ENCODE results near the gene ZNF496. TPM values are rescaled to one million over a fixed set of nuclear protein-coding genes. Genes with fewer than 3 reads are reported as not detected.
"Not testable (repeated sequence)": the region's sequence is repeated elsewhere in the genome, so short reads cannot be mapped to it uniquely, and the experiment has no call there.

ZNF496 gene
- total RNA-seq, 1 donor from 2014 or later = 47.1 TPM

- no peaks in the 10 kb centered on the region for H3K9me3 Mint-ChIP-seq
- H3K27ac Mint-ChIP-seq = no peak overlapping the region
- H3K4me3 Mint-ChIP-seq = no peak overlapping the region
- peaks cover 12% of the 10 kb centered on the region for H3K27me3 Mint-ChIP-seq
- no peak for DNase-seq (ENCODE audit: extremely low spot score, unreplicated experiment)
- H3K4me1 Mint-ChIP-seq (ENCODE audit: unreplicated experiment) = peaks cover 15% of the 10 kb centered on the region
- TF ChIP-seq CTCF (conservative IDR thresholded peaks at IDR 0.05) = no peak
- no peaks in the 10 kb centered on the region for H3K36me3 Mint-ChIP-seq
These were observed 28.6 kb upstream of the ZNF496 start for GRCh38 chr1:247360116-247360898.

GRCh38 chr1:247359559-247359958, 27.9 kb upstream of the ZNF496 start:
- H3K9me3 Mint-ChIP-seq = no peaks in the 10 kb centered on the region

GRCh38 chr1:247358920-247359319, 27.3 kb upstream of the ZNF496 start:
- DNase-seq (ENCODE audit: extremely low spot score, unreplicated experiment) = no peak
- no peak for TF ChIP-seq CTCF (conservative IDR thresholded peaks at IDR 0.05)
- H3K9me3 Mint-ChIP-seq = no peaks in the 10 kb centered on the region
- H3K4me3 Mint-ChIP-seq = no peak overlapping the region
- H3K27ac Mint-ChIP-seq = no peak overlapping the region
- H3K4me1 Mint-ChIP-seq (ENCODE audit: unreplicated experiment) = peaks cover 17% of the 10 kb centered on the region
- peaks cover 12% of the 10 kb centered on the region for H3K27me3 Mint-ChIP-seq
- H3K36me3 Mint-ChIP-seq = no peaks in the 10 kb centered on the region

More at GRCh38 chr1:247359559-247359958, 27.9 kb upstream of the ZNF496 start:
- Mint-ChIP-seq H3K27ac (no peak overlapping the region), H3K36me3 (no peaks in the 10 kb centered on the region), H3K4me3 (no peak overlapping the region), H3K4me1 (ENCODE audit: unreplicated experiment) (peaks cover 17% of the 10 kb centered on the region), H3K27me3 (peaks cover 12% of the 10 kb centered on the region)
- no peak for TF ChIP-seq CTCF (conservative IDR thresholded peaks at IDR 0.05)
- no peak for DNase-seq (ENCODE audit: extremely low spot score, unreplicated experiment)

- peaks cover 17% of the 10 kb centered on the region for H3K4me1 Mint-ChIP-seq (ENCODE audit: unreplicated experiment)
- no peaks in the 10 kb centered on the region for H3K9me3 Mint-ChIP-seq
- peak overlapping the region; percentile 60 for H3K27ac Mint-ChIP-seq
- H3K27me3 Mint-ChIP-seq = peaks cover 12% of the 10 kb centered on the region
- TF ChIP-seq CTCF (conservative IDR thresholded peaks at IDR 0.05) = no peak
- H3K4me3 Mint-ChIP-seq = no peak overlapping the region
- H3K36me3 Mint-ChIP-seq = no peaks in the 10 kb centered on the region
- DNase-seq (ENCODE audit: extremely low spot score, unreplicated experiment) = no peak
These were observed 26.1 kb upstream of the ZNF496 start for GRCh38 chr1:247357781-247358211.

DNA sequence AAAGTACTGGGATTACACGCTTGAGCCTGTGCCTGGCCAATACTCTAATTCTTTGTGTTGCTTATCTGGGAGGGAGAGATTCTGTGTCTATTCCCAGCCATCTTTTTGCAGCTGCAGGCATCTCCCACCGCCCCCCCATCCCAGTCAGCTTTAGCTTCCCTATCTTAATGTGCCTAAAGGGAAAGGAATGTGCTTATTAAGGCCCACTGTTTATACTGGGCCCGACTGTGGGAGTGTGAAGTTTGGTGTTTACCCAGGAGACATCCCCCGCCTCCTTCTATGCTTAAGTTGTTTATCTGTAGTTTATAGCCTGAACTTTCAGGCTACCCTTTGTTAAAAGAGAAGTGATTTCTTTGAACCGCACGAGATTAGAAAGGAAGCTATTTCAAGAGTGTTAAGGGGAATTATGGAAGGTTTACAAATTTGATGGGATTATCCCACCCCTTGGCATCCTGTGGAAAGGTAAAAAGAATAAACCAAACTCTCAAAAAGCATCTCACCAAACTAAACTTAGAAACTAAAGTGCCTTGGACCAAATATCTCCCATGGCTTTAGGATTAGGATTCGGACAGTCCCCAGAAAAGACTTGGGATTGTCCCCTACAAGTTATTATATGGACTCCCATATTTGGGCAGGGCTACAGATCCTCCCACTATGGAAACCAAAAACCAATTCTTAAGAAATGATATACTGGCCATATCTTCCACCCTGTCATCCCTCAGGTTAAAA, 25.5 kb upstream of the ZNF496 start:
- TF ChIP-seq CTCF (conservative IDR thresholded peaks at IDR 0.05) = no peak
- DNase-seq (ENCODE audit: extremely low spot score, unreplicated experiment) = no peak
- Mint-ChIP-seq H3K4me1 (ENCODE audit: unreplicated experiment) (peaks cover 17% of the 10 kb centered on the region), H3K9me3 (no peaks in the 10 kb centered on the region), H3K27me3 (peaks cover 12% of the 10 kb centered on the region), H3K4me3 (no peak overlapping the region), H3K27ac (peak overlapping the region; percentile 60), H3K36me3 (no peaks in the 10 kb centered on the region)

- Mint-ChIP-seq H3K4me1 (ENCODE audit: unreplicated experiment) (peaks cover 13% of the 10 kb centered on the region), H3K27me3 (peaks cover 12% of the 10 kb centered on the region)
- DNase-seq (ENCODE audit: extremely low spot score, unreplicated experiment); H3K27ac Mint-ChIP-seq; H3K9me3 Mint-ChIP-seq; H3K36me3 Mint-ChIP-seq; H3K4me3 Mint-ChIP-seq: not testable (repeated sequence)
These were observed 23.5 kb upstream of the ZNF496 start for GRCh38 chr1:247355160-247355559.
